IPS-11a (cell line): Measurements from ENCODE around the gene CNTN4.
"Not testable (repeated sequence)": the region's sequence is repeated elsewhere in the genome, so short reads cannot be mapped to it uniquely, and the experiment has no call there.

Experiments used
- H3K4me3 ChIP-seq: one replicate; pipeline ENCODE4 v1.5.1; 2013; ENCODE audit warnings: low read depth, low read length, control low read depth

Gene CNTN4

GRCh38 chr3:2512881-2513280, 414.2 kb downstream of the CNTN4 start:
- H3K4me3 ChIP-seq: no peak overlapping the region

GRCh38 chr3:2513986-2514385, 415.3 kb downstream of the CNTN4 start:
- no peak overlapping the region for H3K4me3 ChIP-seq

- H3K4me3 ChIP-seq: no peak overlapping the region
Measured at GRCh38 chr3:2516762-2517441, 418.2 kb downstream of the CNTN4 start.

GRCh38 chr3:2517500-2518172, 419.0 kb downstream of the CNTN4 start:
- no peak overlapping the region for H3K4me3 ChIP-seq

- no peak overlapping the region for H3K4me3 ChIP-seq
Measured at GRCh38 chr3:2523281-2523836, 424.7 kb downstream of the CNTN4 start.

GRCh38 chr3:2525968-2526367, 427.3 kb downstream of the CNTN4 start:
- no peak overlapping the region for H3K4me3 ChIP-seq

GRCh38 chr3:2526926-2527325, 428.3 kb downstream of the CNTN4 start:
- no peak overlapping the region for H3K4me3 ChIP-seq

- not testable (repeated sequence) for H3K4me3 ChIP-seq
Measured at GRCh38 chr3:2527328-2527727, 428.7 kb downstream of the CNTN4 start.

- H3K4me3 ChIP-seq: not testable (repeated sequence)
Measured at GRCh38 chr3:2534767-2535166, 436.1 kb downstream of the CNTN4 start.

GRCh38 chr3:2535206-2535605, 436.5 kb downstream of the CNTN4 start:
- H3K4me3 ChIP-seq: no peak overlapping the region

- H3K4me3 ChIP-seq: no peak overlapping the region
Measured at GRCh38 chr3:2536575-2536974, 437.9 kb downstream of the CNTN4 start.

GRCh38 chr3:2540115-2540514, 441.4 kb downstream of the CNTN4 start:
- no peak overlapping the region for H3K4me3 ChIP-seq

- H3K4me3 ChIP-seq: no peak overlapping the region
Measured at GRCh38 chr3:2543247-2543646, 444.6 kb downstream of the CNTN4 start.

- no peak overlapping the region for H3K4me3 ChIP-seq
Measured at GRCh38 chr3:2544212-2544611, 445.5 kb downstream of the CNTN4 start.

GRCh38 chr3:2544718-2545117, 446.1 kb downstream of the CNTN4 start:
- H3K4me3 ChIP-seq: no peak overlapping the region

- no peak overlapping the region for H3K4me3 ChIP-seq
Measured at GRCh38 chr3:2547049-2547448, 448.4 kb downstream of the CNTN4 start.

GRCh38 chr3:2554656-2555055, 456.0 kb downstream of the CNTN4 start:
- no peak overlapping the region for H3K4me3 ChIP-seq

- H3K4me3 ChIP-seq: no peak overlapping the region
Measured at GRCh38 chr3:2558796-2559195, 460.1 kb downstream of the CNTN4 start.

GRCh38 chr3:2567451-2567850, 468.8 kb downstream of the CNTN4 start:
- no peak overlapping the region for H3K4me3 ChIP-seq

GRCh38 chr3:2568156-2568555, 469.5 kb downstream of the CNTN4 start:
- no peak overlapping the region for H3K4me3 ChIP-seq

GRCh38 chr3:2568929-2569328, 470.3 kb downstream of the CNTN4 start:
- no peak overlapping the region for H3K4me3 ChIP-seq

- H3K4me3 ChIP-seq: no peak overlapping the region
Measured at GRCh38 chr3:2577571-2577970, 478.9 kb downstream of the CNTN4 start.
